ENCODE results near the gene NFATC1. TPM values are rescaled to one million over a fixed set of nuclear protein-coding genes. Genes with fewer than 3 reads are reported as not detected.

NFATC1 gene
- total RNA-seq, 2 donors from 2014 or later: 1.6 to 4.3 TPM

DNA sequence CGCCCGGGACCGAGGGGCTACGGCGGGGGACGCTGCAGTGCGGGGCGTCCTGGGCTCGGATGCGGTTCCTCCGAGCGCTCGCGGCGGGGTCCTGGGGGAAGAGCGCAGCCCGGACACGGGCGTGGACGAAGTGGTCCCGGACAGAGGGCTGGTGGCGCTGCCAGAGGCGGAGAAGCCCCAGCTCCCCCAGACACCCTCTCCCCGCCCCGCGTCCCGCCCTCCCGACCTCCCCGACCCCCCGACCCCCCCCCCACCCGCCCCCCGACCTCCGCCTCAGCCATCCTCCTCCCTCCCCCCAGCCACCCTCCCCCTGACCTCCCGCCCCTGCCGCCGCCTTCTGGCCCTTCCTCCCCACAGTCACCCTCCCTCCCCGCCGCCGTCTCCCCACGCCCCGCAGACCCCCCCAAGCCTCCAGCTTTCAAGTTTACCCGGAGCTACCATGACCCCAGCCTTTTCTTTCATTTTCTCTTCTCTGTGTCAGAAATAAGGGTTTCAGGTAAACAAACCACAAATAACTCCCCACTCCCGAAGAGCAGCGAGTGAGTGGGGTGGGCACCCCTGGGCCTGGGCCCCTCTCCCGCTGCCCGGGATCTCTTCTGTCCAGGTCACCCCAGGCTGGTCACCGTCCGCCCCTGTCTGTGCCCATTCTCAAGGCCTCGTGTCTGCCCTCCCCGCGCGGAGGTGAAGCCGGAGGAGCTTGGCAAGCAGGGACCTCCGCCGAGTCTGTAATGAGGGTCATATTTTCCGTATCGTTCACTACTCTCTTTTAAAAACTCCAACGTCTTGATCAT, 5.1 kb downstream of the NFATC1 start:
- H3K27me3 ChIP-seq: peaks cover 33% of the 10 kb centered on the region
- no peaks in the 10 kb centered on the region for H3K36me3 ChIP-seq
- TF ChIP-seq, protein P1, sequence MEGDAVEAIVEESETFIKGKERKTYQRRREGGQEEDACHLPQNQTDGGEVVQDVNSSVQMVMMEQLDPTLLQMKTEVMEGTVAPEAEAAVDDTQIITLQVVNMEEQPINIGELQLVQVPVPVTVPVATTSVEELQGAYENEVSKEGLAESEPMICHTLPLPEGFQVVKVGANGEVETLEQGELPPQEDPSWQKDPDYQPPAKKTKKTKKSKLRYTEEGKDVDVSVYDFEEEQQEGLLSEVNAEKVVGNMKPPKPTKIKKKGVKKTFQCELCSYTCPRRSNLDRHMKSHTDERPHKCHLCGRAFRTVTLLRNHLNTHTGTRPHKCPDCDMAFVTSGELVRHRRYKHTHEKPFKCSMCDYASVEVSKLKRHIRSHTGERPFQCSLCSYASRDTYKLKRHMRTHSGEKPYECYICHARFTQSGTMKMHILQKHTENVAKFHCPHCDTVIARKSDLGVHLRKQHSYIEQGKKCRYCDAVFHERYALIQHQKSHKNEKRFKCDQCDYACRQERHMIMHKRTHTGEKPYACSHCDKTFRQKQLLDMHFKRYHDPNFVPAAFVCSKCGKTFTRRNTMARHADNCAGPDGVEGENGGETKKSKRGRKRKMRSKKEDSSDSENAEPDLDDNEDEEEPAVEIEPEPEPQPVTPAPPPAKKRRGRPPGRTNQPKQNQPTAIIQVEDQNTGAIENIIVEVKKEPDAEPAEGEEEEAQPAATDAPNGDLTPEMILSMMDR (IDR thresholded peaks at IDR 0.05): no peak
- H3K9me3 ChIP-seq: no peaks in the 10 kb centered on the region
- no peaks in the 10 kb centered on the region for H3K4me1 ChIP-seq
- H3K4me3 ChIP-seq: peak overlapping the region; percentile 50
- no peak for DNase-seq
- peak overlapping the region; percentile 63 for H3K27ac ChIP-seq
- intact Hi-C loops (cut with DNase I): no loop called here
- H3K9ac ChIP-seq (ENCODE audit: low read depth in 2 of 2, low read length in 2 of 2): peak overlapping the region in 1 of 2 donors; percentile 63

DNA sequence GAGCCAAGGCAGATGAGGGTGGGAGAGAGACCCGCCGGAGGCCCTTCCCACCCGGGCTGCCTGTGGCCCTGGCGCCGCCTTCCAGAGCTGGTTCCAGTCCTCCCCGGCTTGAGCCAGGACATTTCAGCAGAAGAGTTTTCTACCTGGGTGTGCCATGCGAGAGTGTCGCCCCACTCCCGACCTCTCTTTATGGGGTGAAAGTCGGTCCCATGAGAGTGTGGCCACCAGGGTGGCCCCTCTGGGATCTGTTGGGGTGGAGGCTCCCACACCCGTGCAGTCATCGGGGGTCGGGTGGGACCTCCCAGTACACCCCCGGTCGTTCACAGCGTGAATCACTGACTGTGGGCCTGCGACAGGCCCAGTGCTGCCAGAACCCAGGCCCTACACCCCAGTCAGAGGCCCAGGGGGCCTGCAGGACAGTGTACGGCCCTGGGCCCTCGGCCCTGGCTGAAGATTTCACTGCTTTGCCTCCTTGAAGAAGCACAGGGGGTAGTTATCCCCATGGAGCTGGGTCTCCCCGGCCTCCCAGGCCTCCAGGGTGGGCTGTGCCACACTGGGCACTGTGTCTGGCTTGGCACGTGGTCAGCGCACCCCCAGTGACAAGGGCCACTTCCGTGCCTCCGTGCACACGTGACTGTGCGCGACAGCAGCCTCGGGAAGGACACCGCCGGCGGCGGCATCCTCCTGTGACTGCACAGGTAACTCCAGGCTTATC, 5.9 kb downstream of the NFATC1 start:
- Histone ChIP-seq H3K9me3 (no peaks in the 10 kb centered on the region), H3K27me3 (peaks cover 27% of the 10 kb centered on the region), H3K9ac (ENCODE audit: low read depth in 2 of 2, low read length in 2 of 2) (no peak overlapping the region), H3K27ac (peak overlapping the region; percentile 63), H3K4me3 (peak overlapping the region; percentile 4), H3K4me1 (no peaks in the 10 kb centered on the region), H3K36me3 (no peaks in the 10 kb centered on the region)
- DNase-seq: no peak
- TF ChIP-seq, protein P1 (IDR thresholded peaks at IDR 0.05): no peak
- intact Hi-C loops (cut with DNase I): no loop called here

DNA sequence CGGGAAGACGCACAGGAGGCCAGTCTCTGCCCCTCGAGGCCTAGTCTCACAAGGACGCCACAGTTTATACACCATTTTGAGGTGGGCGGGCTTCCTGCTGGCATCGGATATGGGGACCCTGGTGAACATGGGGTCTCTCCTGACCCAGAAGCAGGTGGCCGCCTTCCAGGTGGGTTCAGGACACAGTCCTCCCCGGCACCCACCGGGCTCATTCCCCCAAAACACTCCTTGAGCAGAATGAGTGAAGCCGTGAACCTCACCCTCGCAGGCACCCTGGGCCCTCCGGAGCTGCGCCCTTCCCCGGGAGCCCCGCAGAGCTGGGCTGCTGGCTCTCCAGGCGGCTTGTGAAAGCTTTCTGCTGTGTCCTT, 6.5 kb downstream of the NFATC1 start:
- no peaks in the 10 kb centered on the region for H3K4me1 ChIP-seq
- TF ChIP-seq, protein P1 (IDR thresholded peaks at IDR 0.05): no peak
- no peaks in the 10 kb centered on the region for H3K9me3 ChIP-seq
- no peak overlapping the region for H3K9ac ChIP-seq (ENCODE audit: low read depth in 2 of 2, low read length in 2 of 2)
- peak overlapping the region; percentile 26 for H3K27ac ChIP-seq
- no peak for DNase-seq
- H3K36me3 ChIP-seq: no peaks in the 10 kb centered on the region
- intact Hi-C loops (cut with DNase I): no loop called here
- H3K4me3 ChIP-seq: no peak overlapping the region
- H3K27me3 ChIP-seq: peaks cover 21% of the 10 kb centered on the region

DNA sequence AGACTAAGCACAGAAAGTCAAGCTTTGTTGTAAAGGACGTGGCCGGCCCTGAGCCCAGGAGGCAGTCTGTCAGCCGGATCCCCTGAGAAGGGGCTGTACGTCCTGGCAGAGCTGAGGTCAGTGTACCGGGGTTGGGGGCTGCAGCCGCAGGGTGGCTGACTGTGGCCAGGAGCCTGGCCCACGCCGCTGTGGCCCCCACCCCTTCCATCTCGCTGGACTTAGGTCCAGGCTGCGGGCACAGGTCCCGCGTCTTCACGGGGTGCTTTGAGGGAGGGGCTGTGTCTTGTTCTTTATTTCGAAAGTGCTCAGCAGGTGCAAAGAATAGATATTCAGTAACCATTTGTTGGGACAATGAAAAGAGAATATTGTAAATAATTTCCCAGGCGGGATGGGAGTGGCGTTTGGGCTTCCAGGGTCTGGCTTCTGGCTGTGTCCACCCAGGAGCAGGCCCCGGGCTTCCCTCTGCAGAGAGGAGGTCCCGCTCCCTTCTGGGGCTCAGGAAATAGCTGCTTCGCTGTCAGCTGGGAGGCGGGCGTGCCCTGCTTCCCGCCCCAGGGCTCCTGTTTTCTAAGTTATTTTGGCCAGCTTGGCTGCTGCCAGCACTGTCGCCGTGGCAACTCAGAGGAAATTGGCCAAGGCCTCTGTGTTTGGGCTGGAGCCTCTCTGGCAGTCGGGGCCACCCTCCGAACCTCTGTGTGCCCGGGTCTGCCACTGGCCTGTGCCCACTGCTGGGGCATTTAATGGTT, 7.4 kb downstream of the NFATC1 start:
- no peaks in the 10 kb centered on the region for H3K4me1 ChIP-seq
- TF ChIP-seq, protein P1 (IDR thresholded peaks at IDR 0.05): no peak
- H3K36me3 ChIP-seq: no peaks in the 10 kb centered on the region
- H3K4me3 ChIP-seq: no peak overlapping the region
- H3K27ac ChIP-seq: peak overlapping the region; percentile 26
- H3K27me3 ChIP-seq: peaks cover 15% of the 10 kb centered on the region
- DNase-seq: peak; percentile 43
- intact Hi-C loops (cut with DNase I): no loop called here
- H3K9me3 ChIP-seq: no peaks in the 10 kb centered on the region
- peak overlapping the region; percentile 9 to 12 for H3K9ac ChIP-seq (ENCODE audit: low read depth in 2 of 2, low read length in 2 of 2)
